DOHH2 (cell line): Measurements from ENCODE around the gene UBASH3B.

Experiments
- CTCF ChIP-seq: fragments of 200-600 bp; sonication (generic); IDR thresholded peaks from one replicate; pipeline ENCODE4 v1.5.1; 2014; ENCODE audit warnings: antibody characterized with exemption, mild to moderate bottlenecking, low read depth, low read length; ENCODE audit not compliant: poor library complexity, severe bottlenecking
- EZH2phosphoT487 ChIP-seq: fragments of 200-600 bp; sonication (generic); IDR thresholded peaks from 2 replicates; pipeline ENCODE4 v1.6.1; 2017; ENCODE audit warnings: borderline replicate concordance, mild to moderate bottlenecking, antibody characterized with exemption, low read length, moderate library complexity, mixed read lengths

- TF ChIP-seq CTCF (no peak), EZH2phosphoT487 (no peak)
Measured at GRCh38 chr11:122671400-122671891, 15.9 kb downstream of the UBASH3B start.
